Measurements from ENCODE around the gene OR56B4.

GRCh38 chr11:6079463-6079862 lies 28.0 kb upstream of the OR56B4 start:
- TF ChIP-seq POLR2A (IDR thresholded peaks at IDR 0.05) (no peak), CTCF (IDR thresholded peaks at IDR 0.05) (no peak)
